ENCODE measurements around the gene AK8.

GRCh38 chr9:132694144-132694543 is 183.9 kb downstream of the AK8 start:
- TF ChIP-seq CTCF (IDR thresholded peaks at IDR 0.05) (peak; percentile 22; the same call in 1 of the 2 replicates), ZFX (IDR thresholded peaks at IDR 0.05; ENCODE audit: borderline replicate concordance) (no peak)
